ENCODE data around the gene BLID.
A peak's percentile ranks its signal among the peaks of the same experiment; 100 is the strongest.

BLID gene

DNA sequence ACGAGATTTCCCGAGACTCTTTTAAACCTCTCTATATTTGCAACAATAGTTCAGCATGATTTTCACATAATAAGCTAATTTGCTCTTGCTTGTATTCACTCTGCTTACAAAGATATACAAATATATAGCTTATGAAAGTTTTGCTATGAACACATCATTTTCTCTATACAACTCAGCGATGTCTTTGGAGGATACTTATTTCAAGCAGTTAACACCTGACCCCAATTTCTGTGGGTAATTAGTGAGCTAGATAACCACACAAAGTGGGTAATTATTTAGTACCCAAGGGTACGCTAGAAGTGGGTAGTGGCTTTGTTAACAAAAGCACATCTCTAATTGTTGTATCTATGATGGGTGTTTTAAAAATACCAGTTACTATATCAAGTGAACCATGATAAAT is 12.3 kb downstream of the BLID start:
- no peak for DNase-seq

DNA sequence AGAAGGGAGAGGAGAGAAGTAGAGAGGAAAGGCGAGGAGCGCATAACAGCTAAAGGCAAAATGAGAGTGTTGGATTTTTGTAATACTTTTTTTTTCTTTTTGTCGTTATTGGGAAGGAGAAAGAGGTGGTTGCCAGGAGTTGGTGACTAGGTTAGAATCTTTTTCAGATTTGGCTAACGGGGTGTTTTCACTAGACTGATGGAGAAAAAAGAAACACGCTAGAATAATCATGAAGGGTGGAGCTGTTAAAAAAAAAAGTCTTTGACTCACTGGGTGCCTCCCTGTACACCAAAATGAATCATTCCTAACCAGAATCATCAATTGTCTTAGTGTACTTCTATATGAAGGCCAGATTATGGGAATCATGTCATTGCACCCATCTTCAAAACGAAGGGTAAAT is 12.7 kb downstream of the BLID start:
- no peak for DNase-seq

DNA sequence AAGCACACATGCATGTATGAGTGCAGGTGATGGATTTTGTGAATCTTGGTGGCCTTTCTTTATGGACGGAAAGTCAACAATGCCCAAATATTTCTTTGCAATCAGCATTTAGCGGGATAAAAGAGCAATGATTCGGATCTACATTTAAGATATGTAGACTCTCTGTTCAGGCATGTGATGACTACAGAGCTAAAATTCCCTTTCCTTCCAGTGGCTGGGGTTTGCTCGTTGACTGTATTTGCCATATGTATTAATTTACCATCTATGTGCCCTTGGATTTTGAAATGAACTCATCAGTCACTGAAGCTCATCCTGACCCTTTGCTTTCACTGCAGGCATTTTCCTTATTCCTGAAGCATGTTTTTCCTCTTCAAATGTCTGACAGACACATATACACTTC is 13.6 kb downstream of the BLID start:
- DNase-seq = no peak

DNA sequence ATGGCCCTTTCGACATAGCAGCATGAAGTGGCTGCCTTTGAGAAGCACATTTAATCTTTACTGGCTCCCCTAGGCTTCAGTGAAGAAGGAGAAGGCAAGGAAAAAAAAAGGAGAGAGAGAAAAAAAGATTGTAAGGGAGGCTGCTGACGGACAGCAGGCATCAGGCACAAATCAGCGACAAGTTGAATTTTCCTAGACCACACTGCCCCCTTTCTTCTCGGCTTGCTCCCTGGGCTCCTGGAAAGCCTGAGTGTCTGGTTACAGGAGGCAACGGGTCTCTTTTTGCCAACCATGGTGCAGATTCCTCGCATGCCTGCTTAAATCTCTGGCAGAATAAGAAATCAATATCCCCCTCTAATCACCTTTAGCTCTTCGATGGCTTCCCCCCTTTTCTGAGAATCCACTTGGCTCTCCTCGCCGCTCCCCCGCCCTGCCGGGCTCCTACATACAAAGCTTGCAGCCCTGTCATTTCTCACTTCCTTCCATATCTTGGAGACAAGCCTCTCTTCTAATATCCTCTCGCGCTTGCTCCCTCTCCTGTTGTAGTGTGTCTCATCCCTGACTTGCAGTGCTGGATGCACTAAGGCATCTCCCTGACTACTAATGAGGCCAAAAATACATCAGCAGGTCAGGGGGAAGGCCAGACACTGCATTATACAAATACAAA is 14.3 kb downstream of the BLID start:
- peak; percentile 78 for DNase-seq

DNA sequence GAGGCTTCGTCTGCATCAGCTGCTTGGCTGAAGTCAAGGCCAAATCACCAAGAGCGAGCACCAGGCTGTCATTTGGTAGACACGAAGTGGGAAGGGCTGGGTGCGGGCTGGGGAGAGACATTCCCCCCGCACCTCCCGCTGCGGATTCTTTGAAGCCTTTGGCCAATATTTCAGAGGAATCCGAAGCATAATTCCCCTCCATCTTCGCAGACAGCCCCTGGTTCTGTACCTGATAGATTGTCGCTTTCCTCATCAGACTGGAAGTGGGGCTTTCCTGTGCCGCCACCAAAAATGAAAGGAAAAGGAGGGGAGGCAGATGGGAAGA is 15.3 kb downstream of the BLID start:
- DNase-seq = peak; percentile 57

DNA sequence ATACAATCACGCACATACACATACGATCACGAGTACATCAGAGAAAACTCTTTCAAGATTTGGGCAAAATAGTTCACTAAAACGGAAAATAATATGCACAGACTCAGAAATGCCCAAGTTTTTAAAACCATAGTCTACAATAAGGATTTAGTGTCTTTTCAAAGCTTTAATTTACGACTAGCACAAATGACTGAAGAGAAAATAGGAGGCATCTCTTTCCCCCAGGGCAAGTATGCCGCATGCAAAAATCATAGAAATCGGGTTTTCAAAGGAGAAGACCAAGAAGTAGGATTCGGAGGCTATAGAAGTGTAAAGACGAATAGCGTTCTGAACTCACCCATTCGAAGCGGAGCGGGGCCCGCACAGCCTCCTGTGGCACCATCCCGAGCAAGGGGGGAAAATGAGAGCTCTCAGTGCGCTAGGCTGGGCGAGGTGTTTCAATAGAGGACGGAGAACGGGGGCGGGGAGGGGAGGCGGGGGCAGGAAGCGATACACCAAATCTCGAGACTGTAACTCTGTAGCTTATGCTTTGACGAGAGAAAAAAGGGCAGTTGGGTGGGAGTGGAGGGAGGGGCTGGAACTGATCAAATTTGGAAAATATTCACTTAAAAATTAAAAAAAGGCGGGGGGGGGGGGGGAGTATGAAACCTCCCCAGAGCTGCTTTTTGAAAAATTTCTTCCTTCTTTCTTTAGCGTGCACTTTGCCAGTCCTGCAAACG is 15.8 kb downstream of the BLID start:
- peak; percentile 76 for DNase-seq

DNA sequence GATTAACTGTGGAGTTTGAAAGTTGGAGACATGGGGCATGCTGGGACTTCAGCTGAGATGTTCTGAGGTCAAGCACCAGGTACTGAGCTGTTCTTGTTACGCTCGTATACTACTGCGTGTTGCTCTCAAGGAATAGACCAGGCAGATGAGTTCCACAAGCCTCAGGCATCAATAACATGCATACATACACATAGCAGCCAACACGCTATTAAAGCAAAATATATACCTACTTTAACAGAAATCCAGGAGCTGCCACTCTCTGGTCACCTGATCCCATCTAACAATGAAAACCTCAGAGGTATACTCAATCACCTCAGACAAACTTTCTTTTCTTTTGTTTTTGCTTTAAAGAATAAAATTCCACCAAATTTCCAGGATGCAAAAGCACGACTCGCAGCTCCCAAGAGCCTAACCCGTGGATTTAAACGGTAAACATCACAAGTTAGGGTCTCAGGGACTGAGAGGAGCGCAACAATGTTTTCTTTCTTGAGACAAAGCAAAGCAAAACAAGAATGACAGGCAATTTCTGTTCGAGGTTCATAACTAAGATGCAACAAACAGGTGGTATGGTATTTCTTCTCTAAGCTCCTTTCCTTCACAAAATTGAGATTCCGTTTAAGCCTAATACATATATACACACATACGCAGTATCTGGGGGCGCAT is 16.5 kb downstream of the BLID start:
- peak; percentile 51 for DNase-seq

DNA sequence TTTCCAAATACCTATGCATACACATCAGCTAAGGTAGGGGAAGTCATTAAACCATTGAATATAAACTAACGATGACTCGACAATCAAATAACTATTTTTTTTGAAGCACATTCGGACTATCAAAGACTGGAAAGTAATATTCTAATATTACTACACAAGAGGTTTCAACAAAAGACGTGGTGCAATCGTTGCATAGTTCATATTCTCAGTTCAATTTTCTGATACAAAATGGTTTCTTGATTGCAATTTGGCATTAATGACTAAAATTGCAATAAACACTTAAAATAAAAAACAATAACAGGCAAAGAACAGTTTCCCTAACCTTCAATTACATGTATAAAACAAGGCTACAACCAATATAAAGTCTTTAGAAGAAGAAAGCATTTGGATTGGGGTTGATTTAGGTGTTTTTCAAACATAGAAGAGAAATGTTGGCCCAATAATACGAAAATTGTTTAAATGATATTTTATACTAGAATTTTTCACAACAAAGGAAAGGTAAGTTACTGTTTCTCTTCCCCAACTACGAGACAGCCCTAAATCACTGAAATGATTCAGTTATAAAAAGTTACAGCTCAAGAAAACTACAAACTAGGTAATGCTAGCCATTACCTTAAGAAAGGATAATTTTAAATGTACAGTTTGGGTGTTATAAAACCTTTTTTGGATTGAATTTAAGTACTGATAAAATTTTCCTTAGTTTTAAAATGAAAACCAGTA is 17.6 kb downstream of the BLID start:
- no peak for DNase-seq

DNA sequence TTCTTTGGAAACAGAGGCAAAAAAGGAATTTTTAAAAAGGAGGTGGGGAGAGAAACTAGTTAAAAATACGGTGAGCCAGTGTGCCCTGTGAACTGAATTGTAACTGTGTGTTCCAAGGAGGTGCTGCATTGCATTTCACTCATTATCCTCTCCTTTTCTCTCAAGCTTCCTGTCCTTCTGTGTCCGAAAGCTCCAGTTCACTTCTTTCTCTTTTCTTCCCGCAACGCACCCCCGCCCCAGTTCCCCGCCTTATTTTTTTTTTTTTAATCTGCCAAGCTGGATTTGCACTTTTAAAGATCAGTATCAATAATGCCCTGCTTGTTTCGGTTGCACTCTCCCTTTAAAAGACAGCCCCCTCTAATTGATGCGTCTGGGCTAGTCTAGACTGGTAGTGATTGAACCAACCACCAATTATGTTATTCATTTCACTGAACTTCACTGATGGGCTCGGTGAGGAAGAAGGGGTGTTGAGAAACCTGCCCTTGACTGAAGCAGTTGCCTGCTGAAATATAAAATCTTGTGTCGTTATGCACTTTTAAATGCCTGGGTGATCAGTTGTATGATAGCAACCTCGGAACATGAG is 18.5 kb downstream of the BLID start:
- DNase-seq = peak; percentile 66

DNA sequence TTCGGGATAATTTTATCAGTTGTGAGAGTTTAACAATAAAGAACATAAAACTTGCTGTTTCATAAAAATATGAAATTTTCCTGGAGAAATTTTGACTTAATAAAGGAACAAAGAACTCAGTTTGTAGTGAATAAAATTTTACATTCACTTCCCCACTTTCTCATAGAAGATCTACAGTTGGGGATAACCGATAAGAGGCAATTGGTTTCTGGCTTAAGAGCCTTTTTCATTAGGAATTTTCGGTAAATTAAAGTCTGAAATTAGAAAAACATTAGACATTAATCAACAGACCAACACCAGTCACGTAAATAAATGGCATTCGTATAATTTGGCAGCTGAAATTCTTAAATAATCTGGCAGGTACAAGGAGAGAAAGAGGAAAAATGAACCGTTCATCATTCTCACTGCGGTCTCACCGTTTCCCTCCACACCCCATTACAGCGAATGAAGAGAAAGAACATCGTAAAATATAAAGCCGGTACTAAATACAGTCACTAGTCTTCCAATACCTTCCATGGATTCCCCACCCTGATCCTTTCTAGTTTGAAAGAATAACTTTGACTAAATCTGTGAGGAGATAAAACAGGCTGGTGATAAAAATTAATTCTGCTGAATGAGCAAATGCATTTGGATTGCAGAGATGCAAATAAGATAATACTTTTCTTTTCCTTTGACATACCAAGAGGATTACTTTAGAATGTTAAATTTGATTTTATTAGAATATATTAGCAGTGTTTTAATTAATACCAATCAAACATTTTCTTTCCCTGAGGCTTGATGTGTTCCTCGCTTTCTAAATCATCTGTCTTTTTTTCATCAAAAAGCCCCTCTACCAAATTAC is 19.5 kb downstream of the BLID start:
- DNase-seq = peak; percentile 11

DNA sequence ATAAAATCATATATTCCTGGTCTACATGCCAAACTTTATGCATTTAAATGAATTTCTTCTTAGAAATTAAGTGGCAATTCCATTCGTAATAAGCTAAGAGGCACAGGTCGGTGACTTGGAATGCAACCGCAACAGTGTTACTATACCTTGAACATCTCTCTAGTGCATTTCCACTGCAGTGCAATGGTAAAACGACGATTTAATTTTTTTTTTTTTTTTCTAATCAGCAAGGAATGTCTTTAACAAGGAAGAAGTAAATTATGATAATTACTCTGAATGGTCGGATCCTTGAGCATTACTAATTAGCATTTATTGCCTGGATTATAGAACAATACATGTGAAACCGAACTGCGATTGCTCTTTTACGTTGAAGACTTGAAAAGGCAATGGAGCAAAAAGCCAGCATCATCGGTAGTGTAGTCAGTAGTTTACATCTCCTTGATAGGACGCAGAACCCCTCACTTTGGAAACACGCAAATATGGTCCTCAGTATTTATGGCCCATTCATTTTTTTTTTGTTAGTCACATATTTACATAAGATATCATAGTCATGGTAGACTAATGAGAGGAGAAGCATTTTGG is 20.2 kb downstream of the BLID start:
- DNase-seq = peak; percentile 38

DNA sequence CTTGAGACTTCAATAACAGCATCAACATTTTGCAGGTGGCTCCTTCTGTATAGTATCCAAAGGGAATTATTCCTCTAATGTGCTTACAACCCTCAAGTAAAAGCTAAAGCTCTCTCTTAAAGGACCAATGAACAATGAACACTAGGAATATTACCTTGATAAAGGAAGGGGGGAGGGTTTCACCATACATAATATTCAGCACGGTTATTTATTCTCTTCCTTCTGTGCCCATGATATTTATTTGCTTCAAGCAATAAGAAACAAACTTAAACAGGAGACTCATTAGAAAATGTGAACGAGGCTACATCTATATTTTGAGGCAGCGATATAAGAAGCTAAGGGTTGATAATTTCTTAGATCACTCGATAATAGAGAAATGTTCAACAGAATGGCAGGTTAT is 21.2 kb downstream of the BLID start:
- no peak for DNase-seq

DNA sequence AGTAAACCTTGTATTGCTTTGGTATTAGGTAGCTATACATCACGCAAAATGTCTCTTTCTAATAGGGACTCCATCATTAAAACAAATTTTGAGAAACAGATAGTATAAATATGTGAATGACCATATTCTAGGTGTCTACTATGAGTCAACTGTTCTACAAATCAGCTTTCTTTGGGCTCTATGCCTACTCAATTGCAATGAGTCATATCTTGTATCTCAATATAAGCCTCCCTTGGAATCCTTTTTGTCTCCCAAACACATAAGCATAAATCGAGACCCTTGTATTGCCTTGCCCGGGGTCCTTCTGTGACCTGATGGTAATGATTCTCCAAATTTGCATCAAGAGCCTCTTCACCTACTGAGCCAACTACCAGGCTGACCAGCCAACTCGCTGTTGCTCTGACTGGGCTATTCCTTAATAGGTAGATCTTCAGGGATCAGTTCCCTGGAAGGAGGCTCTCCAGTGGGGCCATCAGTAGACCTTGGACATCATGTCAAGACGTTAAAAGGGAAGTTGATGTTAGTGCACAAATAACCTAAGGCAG is 22.2 kb downstream of the BLID start:
- DNase-seq = no peak

DNA sequence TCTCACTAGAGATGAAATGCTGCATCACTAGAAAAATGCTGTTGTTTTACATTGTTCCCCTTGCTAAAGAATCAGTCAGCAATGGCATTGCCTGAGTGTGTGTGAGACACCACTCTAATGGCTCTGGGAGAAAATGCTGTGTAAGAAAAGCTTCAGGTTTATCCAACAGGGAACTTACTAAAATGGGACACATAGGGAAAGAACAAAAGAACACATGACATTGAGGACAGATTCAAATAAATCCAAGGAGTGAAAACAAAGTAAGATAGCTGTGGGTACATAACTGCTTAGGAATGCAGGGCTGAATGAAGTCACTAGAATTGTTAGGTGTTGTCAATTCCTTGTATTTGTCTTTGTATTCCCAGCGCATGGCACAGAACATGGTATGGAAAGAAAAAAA is 24.2 kb downstream of the BLID start:
- DNase-seq = no peak

DNA sequence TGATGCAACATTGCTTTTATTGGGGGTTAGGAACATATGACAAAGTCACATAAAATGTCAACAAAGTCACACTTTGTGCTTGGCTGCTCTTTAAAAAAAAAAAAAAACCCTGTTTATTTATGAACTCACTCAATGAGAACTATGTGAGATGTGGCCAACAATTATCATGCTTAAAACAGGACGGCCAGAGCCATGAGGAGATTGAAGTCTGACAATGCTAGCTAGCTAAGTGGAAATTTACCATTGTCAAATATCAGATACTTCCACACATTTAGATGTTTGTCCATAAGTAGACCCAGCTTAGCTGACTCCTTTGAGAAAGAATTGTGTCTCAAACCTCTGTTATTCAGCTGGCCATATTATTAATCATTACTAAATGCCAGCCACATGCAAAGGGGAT is 26.9 kb downstream of the BLID start:
- no peak for DNase-seq

DNA sequence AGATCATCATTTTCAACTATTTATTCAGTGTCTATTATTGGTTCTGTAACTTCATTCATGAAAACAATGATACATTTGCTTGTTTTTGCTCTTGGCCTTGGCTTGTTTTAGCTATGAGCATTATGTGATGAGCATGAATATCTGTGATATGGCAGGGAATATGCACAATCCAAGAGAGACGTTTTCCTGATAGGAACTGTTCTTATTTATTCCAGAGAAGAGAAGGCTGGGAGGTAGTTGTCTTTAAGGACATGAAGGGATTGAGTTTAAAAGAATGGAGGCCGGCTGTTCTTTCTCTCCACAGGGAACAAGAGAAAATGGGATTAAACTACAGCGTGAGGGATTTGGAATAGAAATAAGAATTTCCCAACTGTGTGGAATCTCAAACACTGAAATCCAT is 30.3 kb downstream of the BLID start:
- no peak for DNase-seq

DNA sequence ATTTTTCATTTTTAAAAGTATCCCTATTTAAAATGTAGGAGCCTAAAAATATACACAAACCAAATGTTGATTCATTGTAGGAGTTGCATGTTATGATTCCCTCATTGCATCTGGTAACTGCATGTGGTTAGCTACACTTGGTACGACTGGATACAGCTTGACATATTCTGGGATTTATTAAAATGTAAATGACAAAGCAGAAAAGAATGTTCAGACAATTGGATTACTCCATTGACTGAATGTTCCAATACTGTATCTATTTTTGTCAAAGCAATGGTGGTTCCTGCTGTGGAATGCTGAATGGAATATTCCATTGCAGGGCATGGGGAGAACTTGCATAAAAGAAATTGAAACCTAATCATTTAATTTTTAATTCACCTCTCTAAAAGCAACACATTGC is 30.8 kb downstream of the BLID start:
- DNase-seq = no peak

DNA sequence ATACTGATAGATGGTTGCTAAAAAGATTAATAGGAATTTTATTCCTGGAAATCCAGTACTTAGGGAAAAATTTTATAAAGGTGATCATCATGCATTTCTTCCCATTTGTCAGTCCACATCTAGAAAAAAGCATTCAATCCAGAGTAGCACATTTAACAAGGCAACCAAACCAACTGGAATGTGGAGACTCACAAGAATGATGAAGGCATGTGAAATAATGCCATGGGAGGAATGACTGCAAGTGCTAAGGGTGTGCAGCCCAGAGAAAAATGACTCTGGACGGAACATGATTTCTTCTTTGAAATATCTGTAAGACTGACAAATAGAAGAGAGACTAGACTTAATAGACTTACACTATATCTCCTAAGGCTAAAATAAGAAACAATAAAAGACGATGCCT is 33.8 kb downstream of the BLID start:
- DNase-seq = no peak

DNA sequence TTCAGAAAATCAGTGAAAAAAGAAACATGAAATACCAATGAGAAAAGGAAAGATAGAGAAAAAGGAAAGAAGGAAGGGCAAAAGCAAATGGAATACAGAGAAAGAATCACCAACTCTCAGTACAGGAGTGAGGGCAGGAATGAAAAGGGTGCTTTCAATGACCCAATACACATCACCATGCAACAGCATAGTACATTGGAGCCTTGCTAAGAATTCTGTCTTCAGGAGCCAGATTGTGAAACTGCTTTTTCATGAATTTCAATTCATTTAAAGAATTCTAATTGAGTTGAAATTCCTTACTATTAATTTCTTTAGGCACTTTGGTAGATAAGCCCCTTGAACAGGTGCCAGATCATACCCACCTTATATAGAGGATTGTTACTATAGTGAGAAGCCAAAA is 34.9 kb downstream of the BLID start:
- DNase-seq = no peak

DNA sequence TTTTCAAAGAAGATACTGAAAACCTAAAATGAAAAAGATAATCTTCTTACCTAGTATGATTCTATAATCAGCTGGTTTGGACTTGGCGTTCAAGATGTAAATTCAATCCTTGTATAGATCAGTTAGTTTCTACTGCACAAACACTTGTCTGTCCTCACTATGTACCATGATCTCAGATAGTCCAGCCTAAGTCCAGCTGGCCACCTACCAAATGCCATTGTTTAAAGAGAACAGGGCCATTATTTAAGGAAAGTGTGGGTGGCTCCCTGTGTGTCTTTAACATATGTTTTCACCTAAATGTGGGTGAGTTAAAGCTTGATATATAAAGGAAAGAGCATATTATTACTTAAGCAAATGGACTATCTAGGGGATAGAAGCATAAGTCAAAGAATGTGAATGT is 38.6 kb downstream of the BLID start:
- no peak for DNase-seq

DNA sequence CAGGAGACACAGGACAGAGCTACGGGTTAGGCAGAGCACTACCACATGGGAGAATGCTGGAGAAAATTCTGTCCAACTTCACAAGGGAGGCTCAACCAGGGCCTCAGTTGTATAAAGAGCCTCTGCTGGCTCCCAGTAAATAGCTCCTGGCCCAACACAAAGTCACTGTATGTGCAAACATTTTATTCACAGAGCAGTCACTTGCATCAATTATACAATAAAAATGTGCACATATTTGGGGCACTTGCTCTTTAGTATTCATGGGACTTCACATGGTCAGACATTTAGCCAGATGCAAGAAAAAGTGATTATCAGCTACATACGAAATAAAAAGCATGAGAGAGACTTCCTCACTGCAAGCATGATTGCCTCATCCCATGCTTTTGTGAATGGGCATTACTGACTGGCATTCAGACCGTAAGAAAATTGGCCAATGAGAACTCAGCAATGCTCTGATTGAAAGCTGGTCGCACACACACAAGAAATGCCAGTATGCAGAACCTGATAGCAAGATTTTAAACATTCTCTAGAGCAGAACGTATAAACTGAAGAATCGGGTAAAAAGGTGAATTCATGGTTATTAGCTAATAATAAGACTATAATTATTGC is 39.4 kb downstream of the BLID start:
- DNase-seq = no peak
